Stimulated activated naive CD8-positive, alpha-beta T cell treated with anti-CD3 and anti-CD28 coated beads, Interleukin-15, Interleukin-2, amounts not matched to agents 100 ng/mL and 50 ng/mL, for 24 hours (primary cell): ENCODE results near the gene LHX4.

Source experiments
- H3K27ac Mint-ChIP-seq: one replicate; pipeline ENCODE4 v1.8.0; 2021; ENCODE audit warnings: mild to moderate bottlenecking, mixed read lengths
- H3K27me3 Mint-ChIP-seq: one replicate; pipeline ENCODE4 v1.8.0; 2021; ENCODE audit warnings: mixed read lengths
- H3K36me3 Mint-ChIP-seq: one replicate; pipeline ENCODE4 v1.8.0; 2021; ENCODE audit warnings: low read depth, mixed read lengths
- H3K4me1 Mint-ChIP-seq: one replicate; pipeline ENCODE4 v1.8.0; 2021; ENCODE audit warnings: low read depth, mixed read lengths
- H3K4me3 Mint-ChIP-seq: one replicate; pipeline ENCODE4 v1.8.0; 2021; ENCODE audit warnings: mild to moderate bottlenecking, mixed read lengths
- H3K9me3 Mint-ChIP-seq: one replicate; pipeline ENCODE4 v1.8.0; 2021; ENCODE audit warnings: mixed read lengths

LHX4 gene

DNA sequence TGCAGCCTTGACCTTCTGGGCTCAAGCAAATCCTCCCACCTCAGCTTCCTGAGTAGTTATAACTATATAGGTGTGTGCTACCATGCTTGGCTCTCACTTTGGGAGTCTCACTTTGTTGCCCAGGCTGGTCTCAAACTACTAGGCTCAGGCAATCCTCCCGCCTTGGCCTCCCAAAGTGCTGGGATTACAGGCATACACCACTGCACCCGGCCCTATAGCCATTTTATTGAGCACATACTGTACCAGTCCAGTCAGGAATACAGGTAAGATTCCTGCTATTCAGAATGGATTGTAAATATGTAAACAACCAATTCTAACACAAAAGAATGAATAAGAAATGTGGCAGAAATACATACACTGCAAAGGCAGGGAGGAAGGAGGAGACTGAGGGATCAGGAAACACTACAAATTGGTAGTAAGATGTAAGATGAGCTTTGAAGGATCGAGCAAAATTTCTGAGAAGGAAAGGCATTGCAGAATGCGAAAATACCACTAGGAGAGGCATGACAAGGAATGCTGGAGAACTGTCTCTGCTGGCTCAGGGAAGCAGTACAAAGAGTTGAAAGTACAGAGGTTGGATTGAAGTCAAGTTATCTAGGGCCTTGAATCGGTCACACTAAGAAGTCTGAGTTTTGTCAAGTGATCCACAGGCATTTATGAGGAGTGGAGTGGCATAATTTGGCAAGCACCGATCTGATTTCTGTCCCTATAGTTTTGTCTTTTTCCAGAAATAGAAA lies 60.4 kb downstream of the LHX4 start:
- Mint-ChIP-seq H3K4me1 (peaks cover 16% of the 10 kb centered on the region), H3K36me3 (peaks cover 55% of the 10 kb centered on the region), H3K4me3 (no peak overlapping the region), H3K27ac (peak overlapping the region; percentile 22), H3K9me3 (no peaks in the 10 kb centered on the region), H3K27me3 (no peaks in the 10 kb centered on the region)

DNA sequence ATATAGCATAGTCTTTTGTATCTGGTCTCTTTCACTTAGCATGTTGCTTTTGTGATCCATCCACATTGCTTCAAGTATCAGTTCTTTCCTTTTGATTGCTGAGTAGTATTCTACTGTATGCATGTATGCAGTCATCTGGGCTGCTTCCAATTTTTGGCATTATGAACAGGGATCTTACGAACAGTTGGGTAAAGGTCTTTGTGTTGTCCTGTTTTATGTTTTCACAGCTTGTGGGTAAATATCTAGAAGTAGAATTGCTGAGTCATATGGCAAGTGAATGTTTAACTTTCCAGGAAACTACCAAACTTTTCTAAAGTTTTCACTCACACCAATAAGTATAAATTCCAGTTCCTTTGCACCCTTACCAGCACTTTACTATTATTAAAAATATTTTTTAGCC lies 60.9 kb downstream of the LHX4 start:
- H3K4me1 Mint-ChIP-seq = peaks cover 17% of the 10 kb centered on the region
- H3K9me3 Mint-ChIP-seq = no peaks in the 10 kb centered on the region
- no peaks in the 10 kb centered on the region for H3K27me3 Mint-ChIP-seq
- peaks cover 58% of the 10 kb centered on the region for H3K36me3 Mint-ChIP-seq
- H3K27ac Mint-ChIP-seq = peak overlapping the region; percentile 22
- H3K4me3 Mint-ChIP-seq = no peak overlapping the region

GRCh38 chr1:180294711-180295110 lies 64.6 kb downstream of the LHX4 start:
- Mint-ChIP-seq H3K4me3 (no peak overlapping the region), H3K4me1 (peaks cover 20% of the 10 kb centered on the region), H3K36me3 (peaks cover 55% of the 10 kb centered on the region), H3K27me3 (no peaks in the 10 kb centered on the region), H3K27ac (no peak overlapping the region), H3K9me3 (no peaks in the 10 kb centered on the region)

- H3K27ac Mint-ChIP-seq = peak overlapping the region; percentile 18
- no peak overlapping the region for H3K4me3 Mint-ChIP-seq
- H3K4me1 Mint-ChIP-seq = peaks cover 11% of the 10 kb centered on the region
- peaks cover 48% of the 10 kb centered on the region for H3K36me3 Mint-ChIP-seq
- no peaks in the 10 kb centered on the region for H3K27me3 Mint-ChIP-seq
- no peaks in the 10 kb centered on the region for H3K9me3 Mint-ChIP-seq
Measured at GRCh38 chr1:180295999-180296398, 65.9 kb downstream of the LHX4 start.

DNA sequence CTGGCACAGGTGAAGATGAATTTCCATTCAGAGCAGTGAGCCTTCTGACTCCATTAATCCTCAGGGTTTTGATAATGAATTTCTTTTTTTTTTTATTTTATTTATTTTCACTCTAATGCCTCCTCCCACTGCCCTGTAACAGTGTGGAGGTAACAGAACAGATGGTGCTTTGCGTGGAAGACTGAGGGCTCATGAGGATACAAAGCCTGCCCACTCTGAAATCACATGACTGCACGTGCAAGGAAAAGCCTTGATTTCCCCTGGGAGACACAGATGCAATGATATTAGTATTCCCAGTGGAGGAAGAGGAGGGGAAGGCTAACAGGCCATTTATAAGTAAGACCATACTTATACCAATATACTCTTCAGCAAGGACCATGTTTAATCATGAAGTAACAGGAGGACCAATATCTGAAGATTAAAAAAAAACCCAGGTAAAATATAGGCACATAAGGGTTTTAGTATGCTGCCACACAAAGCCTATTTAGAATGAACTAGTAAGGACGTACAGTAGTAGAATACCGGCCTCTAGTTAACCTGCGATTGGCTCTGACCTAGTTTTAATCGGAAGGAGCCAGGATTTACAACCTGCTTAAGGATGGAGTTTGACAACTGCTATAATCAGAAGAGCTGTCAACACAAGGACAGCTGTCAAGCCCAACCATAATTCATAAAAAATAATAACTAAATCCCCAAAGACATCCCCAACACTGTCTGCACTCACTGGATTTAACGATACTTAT lies 69.6 kb downstream of the LHX4 start:
- Mint-ChIP-seq H3K36me3 (peaks cover 37% of the 10 kb centered on the region), H3K4me3 (no peak overlapping the region)

DNA sequence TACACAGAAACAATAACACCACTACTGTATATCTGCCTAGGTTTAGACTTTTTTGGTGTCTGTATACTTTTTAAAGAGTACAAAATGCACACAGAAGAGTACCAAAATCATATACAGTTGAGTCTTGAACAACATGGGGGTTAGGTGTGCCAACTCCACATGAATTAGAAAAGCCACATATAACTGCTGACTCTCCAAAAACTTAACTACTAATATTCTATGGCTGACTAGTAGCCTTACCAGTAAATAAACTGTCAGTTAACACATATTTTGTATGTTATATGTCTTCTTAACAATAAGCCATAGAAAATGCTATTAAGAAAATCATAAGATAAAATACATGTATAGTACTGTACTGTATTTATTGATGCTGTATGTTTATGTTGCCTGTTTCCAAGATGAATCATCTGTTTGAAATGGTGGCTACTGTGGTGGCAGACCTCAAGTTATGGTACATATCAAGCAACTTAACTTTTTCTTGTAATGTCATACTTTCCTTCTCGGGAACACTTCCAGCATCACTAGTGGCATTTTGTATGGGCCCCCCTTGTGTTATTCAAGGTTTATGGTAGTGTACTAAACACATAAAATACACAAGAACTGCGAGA lies 71.2 kb downstream of the LHX4 start:
- Mint-ChIP-seq H3K27me3 (no peaks in the 10 kb centered on the region), H3K27ac (no peak overlapping the region), H3K4me3 (no peak overlapping the region), H3K4me1 (peaks cover 4% of the 10 kb centered on the region), H3K9me3 (peaks cover under 1% of the 10 kb centered on the region), H3K36me3 (peaks cover 28% of the 10 kb centered on the region)

More for the DNA sequence above, 69.6 kb downstream of the LHX4 start:
- H3K27ac Mint-ChIP-seq = no peak overlapping the region
- peaks cover 7% of the 10 kb centered on the region for H3K4me1 Mint-ChIP-seq
- no peaks in the 10 kb centered on the region for H3K9me3 Mint-ChIP-seq
- H3K27me3 Mint-ChIP-seq = no peaks in the 10 kb centered on the region

- H3K4me3 Mint-ChIP-seq = no peak overlapping the region
- H3K4me1 Mint-ChIP-seq = no peaks in the 10 kb centered on the region
- H3K36me3 Mint-ChIP-seq = peaks cover 68% of the 10 kb centered on the region
Measured at GRCh38 chr1:180309338-180309737, 79.3 kb downstream of the LHX4 start.

DNA sequence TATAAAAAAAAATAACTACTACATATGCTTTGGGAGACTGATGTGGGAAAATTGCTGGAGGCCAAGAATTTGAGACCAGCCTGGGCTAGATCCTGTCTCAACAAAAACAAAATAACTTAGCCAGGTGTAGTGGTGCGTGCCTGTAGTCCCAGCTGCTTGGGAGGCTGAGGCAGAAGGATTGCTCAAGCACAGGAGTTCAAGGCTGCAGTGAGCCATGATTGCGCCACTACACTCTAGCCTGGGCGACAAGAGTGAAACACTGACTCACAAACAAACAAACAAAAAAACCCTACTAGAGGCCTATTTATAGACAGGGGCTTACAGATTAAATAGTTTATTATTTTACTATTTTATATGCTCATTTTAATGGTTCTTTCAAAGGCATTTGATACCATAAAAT lies 80.0 kb downstream of the LHX4 start:
- Mint-ChIP-seq H3K27ac (no peak overlapping the region), H3K4me3 (no peak overlapping the region), H3K9me3 (peaks cover 14% of the 10 kb centered on the region), H3K4me1 (no peaks in the 10 kb centered on the region), H3K27me3 (no peaks in the 10 kb centered on the region), H3K36me3 (peaks cover 65% of the 10 kb centered on the region)

More at GRCh38 chr1:180309338-180309737, 79.3 kb downstream of the LHX4 start:
- H3K27me3 Mint-ChIP-seq = no peaks in the 10 kb centered on the region
- H3K9me3 Mint-ChIP-seq = peaks cover 14% of the 10 kb centered on the region
- H3K27ac Mint-ChIP-seq = no peak overlapping the region

- H3K36me3 Mint-ChIP-seq = peaks cover 62% of the 10 kb centered on the region
- no peaks in the 10 kb centered on the region for H3K4me1 Mint-ChIP-seq
- no peak overlapping the region for H3K4me3 Mint-ChIP-seq
- H3K9me3 Mint-ChIP-seq = peaks cover 14% of the 10 kb centered on the region
- H3K27me3 Mint-ChIP-seq = no peaks in the 10 kb centered on the region
- H3K27ac Mint-ChIP-seq = no peak overlapping the region
Measured at GRCh38 chr1:180311011-180311730, 81.1 kb downstream of the LHX4 start.

GRCh38 chr1:180312926-180313325 lies 82.9 kb downstream of the LHX4 start:
- H3K27me3 Mint-ChIP-seq = no peaks in the 10 kb centered on the region
- H3K27ac Mint-ChIP-seq = no peak overlapping the region
- no peak overlapping the region for H3K4me3 Mint-ChIP-seq
- H3K9me3 Mint-ChIP-seq = peaks cover 3% of the 10 kb centered on the region
- H3K36me3 Mint-ChIP-seq = peaks cover 50% of the 10 kb centered on the region
- no peaks in the 10 kb centered on the region for H3K4me1 Mint-ChIP-seq

- Mint-ChIP-seq H3K4me1 (no peaks in the 10 kb centered on the region), H3K4me3 (no peak overlapping the region), H3K36me3 (peaks cover 31% of the 10 kb centered on the region), H3K27ac (no peak overlapping the region), H3K27me3 (no peaks in the 10 kb centered on the region), H3K9me3 (peaks cover 17% of the 10 kb centered on the region)
Measured at GRCh38 chr1:180327089-180327488, 97.0 kb downstream of the LHX4 start.
